ENCODE measurements around the gene BNC2. TPM values are rescaled to one million over a fixed set of nuclear protein-coding genes. Genes with fewer than 3 reads are reported as not detected.

The BNC2 gene
- total and polyA plus RNA-seq, 2 donors (not counting 1 experiment from before 2014, with no cell fraction given) = 34.7 to 39.1 TPM

GRCh38 chr9:16572005-16572734, 298.3 kb downstream of the BNC2 start:
- no peaks in the 10 kb centered on the region for H4K20me1 ChIP-seq (ENCODE audit: control insufficient read depth, extremely low read depth, insufficient read depth, low read length)
- H3K4me1 ChIP-seq (ENCODE audit: control insufficient read depth, extremely low read depth, insufficient read depth, low read length) = peaks cover 11% of the 10 kb centered on the region
- H3K9me3 ChIP-seq (ENCODE audit: control insufficient read depth, insufficient read depth, low read depth, low read length) = no peaks in the 10 kb centered on the region
- no peaks in the 10 kb centered on the region for H3K79me2 ChIP-seq (ENCODE audit: control insufficient read depth, insufficient read depth, low read length)
- H3K27me3 ChIP-seq (ENCODE audit: control insufficient read depth, insufficient read depth, low read length) = no peaks in the 10 kb centered on the region
- no peak for DNase-seq (ENCODE audit: low read depth in 2 of 2)
- H3K36me3 ChIP-seq (ENCODE audit: control insufficient read depth, insufficient read depth, low read length) = no peaks in the 10 kb centered on the region
- H3K4me3 ChIP-seq (replicated peaks in 1 of 4; ENCODE audit: control extremely low read depth in 1 of 4, insufficient read depth in 1 of 4, low read depth in 3 of 4, low read length in 4 of 4) = no peak overlapping the region
- H3K4me2 ChIP-seq (ENCODE audit: extremely low read depth, insufficient read depth, low read length) = no peak overlapping the region
- H3K9ac ChIP-seq (ENCODE audit: insufficient read depth, low read length) = no peak overlapping the region
- no peak for TF ChIP-seq EZH2 (IDR thresholded peaks at IDR 0.05; ENCODE audit: low read length, missing control alignments)
- no peak for TF ChIP-seq CTCF (conservative IDR thresholded peaks at IDR 0.05 in 1 of 2, IDR thresholded peaks at IDR 0.05 in 1 of 2; ENCODE audit: low read depth in 1 of 2, low read length in 2 of 2)
- no peak overlapping the region for H2AFZ ChIP-seq (ENCODE audit: low read length)
- no peak overlapping the region for H3K27ac ChIP-seq (ENCODE audit: insufficient read depth, low read length)

GRCh38 chr9:16571127-16571802, 299.2 kb downstream of the BNC2 start:
- no peaks in the 10 kb centered on the region for H3K79me2 ChIP-seq (ENCODE audit: control insufficient read depth, insufficient read depth, low read length)
- H3K27me3 ChIP-seq (ENCODE audit: control insufficient read depth, insufficient read depth, low read length) = no peaks in the 10 kb centered on the region
- peaks cover 11% of the 10 kb centered on the region for H3K4me1 ChIP-seq (ENCODE audit: control insufficient read depth, extremely low read depth, insufficient read depth, low read length)
- no peak overlapping the region for H3K9ac ChIP-seq (ENCODE audit: insufficient read depth, low read length)
- peak overlapping the region; percentile 20 for H3K4me2 ChIP-seq (ENCODE audit: extremely low read depth, insufficient read depth, low read length)
- no peaks in the 10 kb centered on the region for H3K36me3 ChIP-seq (ENCODE audit: control insufficient read depth, insufficient read depth, low read length)
- no peak overlapping the region for H2AFZ ChIP-seq (ENCODE audit: low read length)
- peak overlapping the region in 1 of 4 experiments; percentile 34 for H3K4me3 ChIP-seq (replicated peaks in 1 of 4; ENCODE audit: control extremely low read depth in 1 of 4, insufficient read depth in 1 of 4, low read depth in 3 of 4, low read length in 4 of 4)
- no peaks in the 10 kb centered on the region for H4K20me1 ChIP-seq (ENCODE audit: control insufficient read depth, extremely low read depth, insufficient read depth, low read length)
- TF ChIP-seq CTCF (conservative IDR thresholded peaks at IDR 0.05 in 1 of 2, IDR thresholded peaks at IDR 0.05 in 1 of 2; ENCODE audit: low read depth in 1 of 2, low read length in 2 of 2) (no peak), EZH2 (IDR thresholded peaks at IDR 0.05; ENCODE audit: low read length, missing control alignments) (no peak)
- H3K9me3 ChIP-seq (ENCODE audit: control insufficient read depth, insufficient read depth, low read depth, low read length) = no peaks in the 10 kb centered on the region
- no peak overlapping the region for H3K27ac ChIP-seq (ENCODE audit: insufficient read depth, low read length)
- peak in 1 of 2 donors; percentile 67 for DNase-seq (ENCODE audit: low read depth in 2 of 2)

- no peak overlapping the region for H3K27ac ChIP-seq (ENCODE audit: insufficient read depth, low read length)
- H3K9me3 ChIP-seq (ENCODE audit: control insufficient read depth, insufficient read depth, low read depth, low read length) = no peaks in the 10 kb centered on the region
- DNase-seq (ENCODE audit: low read depth in 2 of 2) = no peak
- no peaks in the 10 kb centered on the region for H4K20me1 ChIP-seq (ENCODE audit: control insufficient read depth, extremely low read depth, insufficient read depth, low read length)
- H3K4me1 ChIP-seq (ENCODE audit: control insufficient read depth, extremely low read depth, insufficient read depth, low read length) = no peaks in the 10 kb centered on the region
- H3K27me3 ChIP-seq (ENCODE audit: control insufficient read depth, insufficient read depth, low read length) = no peaks in the 10 kb centered on the region
- H3K9ac ChIP-seq (ENCODE audit: insufficient read depth, low read length) = no peak overlapping the region
- no peaks in the 10 kb centered on the region for H3K36me3 ChIP-seq (ENCODE audit: control insufficient read depth, insufficient read depth, low read length)
- TF ChIP-seq CTCF (conservative IDR thresholded peaks at IDR 0.05 in 1 of 2, IDR thresholded peaks at IDR 0.05 in 1 of 2; ENCODE audit: low read depth in 1 of 2, low read length in 2 of 2) (no peak), EZH2 (IDR thresholded peaks at IDR 0.05; ENCODE audit: low read length, missing control alignments) (no peak)
- no peak overlapping the region for H2AFZ ChIP-seq (ENCODE audit: low read length)
- H3K79me2 ChIP-seq (ENCODE audit: control insufficient read depth, insufficient read depth, low read length) = no peaks in the 10 kb centered on the region
- H3K4me2 ChIP-seq (ENCODE audit: extremely low read depth, insufficient read depth, low read length) = no peak overlapping the region
- no peak overlapping the region for H3K4me3 ChIP-seq (replicated peaks in 1 of 4; ENCODE audit: control extremely low read depth in 1 of 4, insufficient read depth in 1 of 4, low read depth in 3 of 4, low read length in 4 of 4)
These were observed 307.0 kb downstream of the BNC2 start for GRCh38 chr9:16563446-16563845.

Data from fibroblast of lung (primary cell).